Lower lobe of right lung (tissue), 2 donors: ENCODE data around the gene SUCO. TPM values are rescaled to one million over a fixed set of nuclear protein-coding genes. Genes with fewer than 3 reads are reported as not detected.

Experiments used
- ATAC-seq, 2 donors: fragments of 200-7000 bp; cut with Tn5 transposase; one replicate each; pipeline ENCODE4 v1.9.1; 2020 to 2022; ENCODE audit warnings: mild to moderate bottlenecking in 2 of 2, moderate library complexity in 2 of 2
- DNase-seq: peaks from one replicate; pipeline ENCODE4 v3.0.0-alpha.2; 2020
- H3K27ac ChIP-seq: fragments of 200-600 bp; one replicate; pipeline ENCODE4 v1.8.0; 2022
- H3K27me3 ChIP-seq: fragments of 200-600 bp; one replicate; pipeline ENCODE4 v1.8.0; 2022; ENCODE audit warnings: low read depth
- H3K36me3 ChIP-seq: fragments of 200-600 bp; one replicate; pipeline ENCODE4 v1.8.0; 2022; ENCODE audit warnings: mild to moderate bottlenecking
- H3K4me1 ChIP-seq: fragments of 200-600 bp; one replicate; pipeline ENCODE4 v1.8.0; 2022
- H3K4me3 ChIP-seq: fragments of 200-600 bp; one replicate; pipeline ENCODE4 v1.8.0; 2022; ENCODE audit warnings: mild to moderate bottlenecking
- H3K9me3 ChIP-seq: fragments of 200-600 bp; one replicate; pipeline ENCODE4 v1.8.0; 2022
- CTCF ChIP-seq: fragments of 200-600 bp; IDR thresholded peaks from one replicate; pipeline ENCODE4 v1.8.0; 2022; ENCODE audit warnings: antibody characterized with exemption, mild to moderate bottlenecking
- intact Hi-C: fragments of 100-400 bp; cut with DNase I; formaldehyde crosslinking; loops from one replicate; pipeline ENCODE4 v1.11.0; 2022
- total RNA-seq: library from RNA; stranded (reverse); fragmentation: NEBNext Ultra II Directional; extraction: Animal tissue kit (Norgen Biotek cat#: 25700); gene quantifications from one replicate; pipeline ENCODE4 v1.2.1, GENCODE V29; 2021
- donor health status: DM: no; HTN: yes; CAD: no; lungs with severe emphysema.

Gene SUCO
- total RNA-seq, 1 donor from 2014 or later = 32.5 TPM

- ATAC-seq = no peak
- intact Hi-C loops = no loop called here
- no peak overlapping the region for H3K4me3 ChIP-seq
- no peaks in the 10 kb centered on the region for H3K27me3 ChIP-seq
- DNase-seq = no peak
- H3K36me3 ChIP-seq = no peaks in the 10 kb centered on the region
- H3K27ac ChIP-seq = no peak overlapping the region
- H3K4me1 ChIP-seq = peaks cover 4% of the 10 kb centered on the region
- H3K9me3 ChIP-seq = no peaks in the 10 kb centered on the region
- TF ChIP-seq CTCF = no peak
Observed at GRCh38 chr1:172646653-172647052, 113.7 kb downstream of the SUCO start.

GRCh38 chr1:172647110-172647564 lies 114.2 kb downstream of the SUCO start:
- intact Hi-C loops = no loop called here
- TF ChIP-seq CTCF = no peak
- no peak for DNase-seq

DNA sequence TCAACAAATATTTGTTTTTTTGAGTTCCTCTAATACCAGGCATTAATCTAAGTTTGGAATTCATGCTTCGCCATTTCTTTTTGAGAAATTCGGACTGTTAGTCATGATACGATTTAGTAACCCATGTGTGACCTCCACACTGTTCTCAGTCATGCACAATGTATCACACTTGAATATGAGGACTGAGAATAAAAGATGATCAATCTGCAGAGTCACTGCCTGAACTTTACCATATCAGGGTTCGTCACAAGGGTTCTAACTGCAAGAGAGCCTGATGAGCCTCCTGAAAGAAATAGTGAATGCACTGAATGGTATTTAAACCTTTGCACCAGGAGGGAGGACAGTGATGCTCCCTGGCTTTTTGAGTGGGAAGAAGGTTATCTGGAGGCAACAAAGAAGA lies 115.0 kb downstream of the SUCO start:
- no peak for TF ChIP-seq CTCF
- no peak overlapping the region for H3K4me3 ChIP-seq
- ATAC-seq = no peak

More at GRCh38 chr1:172647110-172647564, 114.2 kb downstream of the SUCO start:
- no peak for ATAC-seq
- Histone ChIP-seq H3K4me3 (no peak overlapping the region), H3K4me1 (peaks cover 4% of the 10 kb centered on the region), H3K9me3 (no peaks in the 10 kb centered on the region), H3K27ac (no peak overlapping the region), H3K36me3 (no peaks in the 10 kb centered on the region), H3K27me3 (no peaks in the 10 kb centered on the region)

DNA sequence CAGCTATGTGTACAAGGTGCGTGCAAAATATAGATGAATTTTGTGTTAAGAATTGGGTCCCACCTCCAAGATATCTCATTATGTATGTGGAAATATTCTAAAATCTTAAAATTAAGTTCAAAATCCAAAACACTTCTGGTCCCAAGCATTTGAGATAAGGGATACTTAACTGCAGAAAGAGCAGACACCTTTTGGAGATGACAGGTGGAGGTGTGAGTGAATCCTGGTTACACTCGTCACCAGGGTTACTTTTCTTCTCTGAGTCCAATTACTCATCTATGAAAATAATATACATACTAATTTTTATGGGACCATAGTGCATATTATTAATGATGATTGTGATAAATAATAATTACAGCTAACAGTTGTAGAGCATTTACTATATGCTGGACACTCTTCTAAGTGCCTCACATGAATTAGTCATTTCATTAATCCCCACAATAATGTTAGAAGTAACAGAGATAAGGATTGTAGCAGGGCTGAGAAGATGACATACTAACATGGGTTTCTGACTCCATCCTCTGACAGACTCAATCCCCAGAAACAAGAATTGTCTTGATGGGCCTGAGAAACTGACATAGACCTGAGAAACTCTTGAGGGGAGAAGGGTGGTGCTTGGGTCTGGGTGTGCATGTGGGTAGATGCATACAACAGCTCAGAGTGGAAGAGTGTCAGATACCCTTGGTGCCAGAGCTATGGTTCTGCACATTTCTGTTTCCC lies 117.7 kb downstream of the SUCO start:
- DNase-seq = no peak
- no peaks in the 10 kb centered on the region for H3K36me3 ChIP-seq
- no peak for TF ChIP-seq CTCF
- no peaks in the 10 kb centered on the region for H3K27me3 ChIP-seq
- no peaks in the 10 kb centered on the region for H3K4me1 ChIP-seq
- no peak for ATAC-seq
- no peak overlapping the region for H3K4me3 ChIP-seq
- no peak overlapping the region for H3K27ac ChIP-seq
- intact Hi-C loops = no loop called here
- no peaks in the 10 kb centered on the region for H3K9me3 ChIP-seq

More for the DNA sequence above, 115.0 kb downstream of the SUCO start:
- no peaks in the 10 kb centered on the region for H3K27me3 ChIP-seq
- no peaks in the 10 kb centered on the region for H3K9me3 ChIP-seq
- intact Hi-C loops = no loop called here
- peaks cover 4% of the 10 kb centered on the region for H3K4me1 ChIP-seq
- no peak overlapping the region for H3K27ac ChIP-seq
- no peak for DNase-seq
- H3K36me3 ChIP-seq = no peaks in the 10 kb centered on the region

DNA sequence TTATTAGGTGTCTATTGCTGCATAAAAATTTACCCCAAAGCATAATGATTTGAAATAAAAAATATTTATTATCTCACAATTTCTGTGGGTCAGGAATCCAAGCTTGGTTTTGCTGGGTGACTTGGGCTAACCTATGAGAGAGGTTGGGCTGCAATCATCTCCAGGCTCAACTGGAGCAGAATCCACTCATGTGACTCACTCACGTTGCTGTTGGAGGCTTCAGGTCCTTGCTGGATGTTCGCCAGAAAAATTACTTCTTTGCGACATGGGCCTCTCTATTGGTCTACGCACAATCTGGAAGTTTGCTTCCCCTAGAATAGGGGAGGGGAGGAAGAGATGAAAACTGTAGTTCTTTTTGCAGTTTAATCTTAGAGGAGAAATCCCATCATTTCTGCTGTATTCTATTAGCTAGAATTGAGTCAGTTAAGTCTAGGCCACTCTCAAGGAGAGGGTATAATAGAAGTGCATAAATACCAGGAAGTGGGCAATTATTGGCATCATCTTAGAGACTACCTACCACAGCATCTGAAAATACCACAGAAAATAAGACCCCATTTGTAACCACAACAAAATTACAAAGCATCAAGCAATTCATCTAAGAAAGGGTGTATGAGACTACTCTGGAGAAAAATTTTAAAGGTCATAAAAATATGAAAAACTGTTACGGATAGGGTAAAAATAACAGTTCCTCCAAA lies 120.2 kb downstream of the SUCO start:
- H3K9me3 ChIP-seq = no peaks in the 10 kb centered on the region
- no peak for DNase-seq
- intact Hi-C loops = no loop called here
- no peak overlapping the region for H3K4me3 ChIP-seq
- no peaks in the 10 kb centered on the region for H3K36me3 ChIP-seq
- no peak overlapping the region for H3K27ac ChIP-seq
- no peaks in the 10 kb centered on the region for H3K4me1 ChIP-seq
- no peaks in the 10 kb centered on the region for H3K27me3 ChIP-seq
- no peak for ATAC-seq
- no peak for TF ChIP-seq CTCF
